HS-5 (cell line): ENCODE data around the gene SLC6A7.
"Not testable (repeated sequence)": the region's sequence is repeated elsewhere in the genome, so short reads cannot be mapped to it uniquely, and the experiment has no call there.

ENCODE experiments used
- DNase-seq: peaks from one replicate; pipeline ENCODE4 v3.0.0-alpha.2; 2012; ENCODE audit warnings: low read depth

The SLC6A7 gene

DNA sequence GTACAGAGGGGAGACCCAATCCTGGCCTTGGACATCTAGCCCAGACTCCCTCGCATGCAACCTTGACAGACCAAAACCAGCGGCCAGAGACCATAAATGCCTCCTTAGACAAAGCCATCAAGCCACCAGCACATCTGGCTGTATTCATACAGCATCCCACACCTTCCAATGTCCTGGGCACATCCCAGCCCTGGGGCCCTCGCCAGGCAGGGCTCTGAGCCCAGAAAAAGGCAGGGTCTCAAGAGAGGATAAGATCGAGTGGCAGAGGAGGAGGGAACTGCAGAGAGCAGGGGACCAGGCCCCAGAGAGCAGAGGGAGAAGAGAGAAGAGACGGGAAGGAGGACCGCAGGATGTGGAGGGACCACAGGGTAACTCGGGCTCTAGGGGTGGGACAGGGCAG, 54.3 kb downstream of the SLC6A7 start:
- DNase-seq: no peak

DNA sequence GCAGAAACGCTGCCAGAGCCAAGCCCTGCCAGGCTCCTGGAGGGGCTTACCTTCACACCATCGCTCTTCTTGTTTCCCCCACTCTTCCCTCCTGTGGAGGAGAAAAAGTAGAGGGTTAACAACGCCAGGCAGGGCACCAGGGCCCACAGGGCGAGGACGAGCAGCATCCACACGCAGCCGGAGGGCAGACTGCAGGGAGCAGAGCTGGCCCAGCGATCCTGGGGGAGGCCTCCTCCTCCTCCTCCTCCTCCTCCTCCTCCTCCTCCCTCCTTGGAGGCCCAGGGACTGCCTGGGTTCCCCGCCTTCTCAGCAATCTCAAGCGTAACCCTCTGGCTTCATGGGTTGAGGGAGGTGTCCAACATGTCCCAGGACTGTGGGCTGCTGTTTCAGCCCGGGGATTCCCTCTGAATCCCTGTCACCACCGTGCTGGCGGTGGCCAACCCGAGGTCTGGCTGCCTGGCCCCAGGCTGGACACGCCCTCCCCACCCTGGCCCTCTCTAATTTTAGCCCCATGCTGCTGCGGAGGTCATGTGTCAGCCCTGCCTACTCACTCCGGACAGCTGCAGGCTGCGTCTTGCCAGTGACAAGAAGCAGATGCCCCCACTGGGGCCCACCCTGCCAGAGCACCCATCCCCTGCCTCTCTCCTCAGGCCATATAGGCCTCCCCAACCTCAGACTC, 55.4 kb downstream of the SLC6A7 start:
- no peak for DNase-seq

DNA sequence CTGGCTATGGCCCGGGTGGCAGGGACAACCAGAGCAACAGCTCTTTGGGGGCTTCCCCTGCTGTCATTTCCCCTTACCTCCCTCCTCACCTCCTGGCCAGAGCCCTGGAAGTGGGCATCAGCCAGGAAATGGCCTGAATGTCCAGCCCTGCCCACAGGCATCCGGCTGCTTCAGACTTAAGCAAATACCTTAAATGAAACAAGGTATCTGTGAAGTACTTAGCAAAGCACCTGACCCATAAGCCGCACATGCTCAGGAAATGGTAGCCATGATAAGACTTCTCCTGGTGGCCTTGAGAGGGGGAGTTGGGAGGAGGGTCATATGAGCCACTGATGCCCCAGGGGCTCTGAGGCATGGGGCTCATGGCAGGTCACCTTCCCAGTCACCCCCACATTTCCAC, 55.9 kb downstream of the SLC6A7 start:
- no peak for DNase-seq

DNA sequence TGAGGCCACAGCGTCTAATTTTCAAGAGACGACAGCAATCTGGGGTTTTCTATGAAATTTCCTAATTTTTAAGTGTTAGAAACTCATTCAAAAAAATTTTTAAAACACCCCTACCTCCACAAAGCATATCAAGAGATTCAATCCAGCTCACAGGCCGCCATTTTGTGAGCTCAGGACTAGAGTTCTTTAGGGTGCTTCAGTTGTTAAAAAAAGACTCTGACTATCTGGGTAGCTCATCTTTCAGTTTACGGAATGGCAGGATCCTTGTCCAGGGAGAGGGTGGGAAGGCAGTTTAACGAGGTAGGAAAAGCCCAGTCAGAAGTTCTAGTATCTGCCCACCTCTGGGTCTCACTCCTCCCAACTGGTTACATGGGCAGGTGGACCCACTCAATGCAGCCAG, 56.6 kb downstream of the SLC6A7 start:
- DNase-seq: no peak

DNA sequence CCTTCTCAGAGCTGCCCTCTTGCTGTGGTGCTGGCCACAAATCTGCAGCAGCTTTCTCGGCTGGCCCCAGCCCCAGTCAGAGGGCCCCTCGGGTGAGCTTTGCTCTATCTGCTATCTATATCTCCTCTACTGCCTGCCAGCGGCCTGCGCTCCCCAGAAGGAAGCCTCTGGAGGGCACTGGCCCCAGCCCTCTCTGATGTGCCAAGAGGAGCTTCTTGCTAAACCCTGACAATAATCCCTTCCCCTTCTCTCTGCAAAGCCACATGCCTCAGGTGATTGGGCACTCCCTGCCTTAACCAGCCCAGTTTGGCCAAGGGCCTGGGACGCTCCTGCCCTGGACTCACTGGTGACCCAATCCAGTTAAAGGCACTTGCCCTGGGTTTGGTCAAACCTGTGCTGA, 57.0 kb downstream of the SLC6A7 start:
- DNase-seq: no peak

DNA sequence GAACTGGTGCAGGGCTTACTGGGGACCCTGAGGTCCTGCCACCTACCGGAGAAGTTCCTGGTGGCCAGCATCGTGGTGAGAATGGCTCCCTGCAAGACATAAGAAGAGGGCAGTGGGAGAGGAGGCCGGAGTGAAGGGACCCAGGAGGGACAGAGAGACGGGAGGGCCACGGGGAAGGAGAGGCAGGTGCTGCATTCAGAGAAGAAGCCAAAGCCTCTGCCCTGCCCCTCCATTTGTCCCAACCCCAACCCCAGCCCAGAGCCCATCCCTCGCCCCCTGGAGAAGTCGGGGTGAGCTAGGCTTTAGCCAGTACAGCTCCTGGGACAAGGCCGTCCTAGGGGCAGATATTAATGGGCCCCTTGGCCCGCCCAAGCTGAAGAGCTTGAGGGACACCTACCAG, 57.9 kb downstream of the SLC6A7 start:
- no peak for DNase-seq

DNA sequence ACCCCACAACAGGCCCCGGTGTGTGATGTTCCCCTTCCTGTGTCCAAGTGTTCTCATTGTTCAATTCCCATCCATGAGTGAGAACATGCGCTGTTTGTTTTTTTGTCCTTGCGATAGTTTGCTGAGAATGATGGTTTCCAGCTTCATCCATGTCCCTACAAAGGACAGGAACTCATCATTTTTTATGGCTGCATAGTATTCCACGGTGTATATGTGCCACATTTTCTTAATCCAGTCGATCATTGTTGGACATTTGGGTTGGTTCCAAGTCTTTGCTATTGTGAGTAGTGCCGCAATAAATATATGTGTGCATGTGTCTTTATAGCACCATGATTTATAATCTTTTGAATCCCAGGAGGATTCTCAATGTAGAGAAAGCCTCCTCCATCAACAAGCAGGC, 58.6 kb downstream of the SLC6A7 start:
- not testable (repeated sequence) for DNase-seq

DNA sequence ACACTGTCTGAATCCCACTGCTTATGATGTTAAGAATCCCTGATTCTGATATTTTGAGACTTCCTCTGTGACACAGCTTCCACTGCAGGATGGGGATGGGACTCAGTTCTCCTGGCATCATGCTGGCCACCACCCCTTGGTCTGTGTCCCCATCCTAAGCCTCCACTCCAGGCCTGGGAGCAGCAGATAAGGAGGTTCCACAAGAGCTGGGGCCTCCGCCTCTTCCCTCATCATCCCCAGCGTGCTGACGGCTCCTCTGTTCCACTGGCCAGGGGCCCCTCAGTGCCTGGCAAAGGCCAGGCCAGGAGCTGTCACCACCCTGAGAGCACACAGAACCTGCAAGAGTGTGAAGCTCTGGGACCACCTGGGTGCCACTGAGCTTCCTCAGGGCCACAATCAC, 59.1 kb downstream of the SLC6A7 start:
- no peak for DNase-seq

DNA sequence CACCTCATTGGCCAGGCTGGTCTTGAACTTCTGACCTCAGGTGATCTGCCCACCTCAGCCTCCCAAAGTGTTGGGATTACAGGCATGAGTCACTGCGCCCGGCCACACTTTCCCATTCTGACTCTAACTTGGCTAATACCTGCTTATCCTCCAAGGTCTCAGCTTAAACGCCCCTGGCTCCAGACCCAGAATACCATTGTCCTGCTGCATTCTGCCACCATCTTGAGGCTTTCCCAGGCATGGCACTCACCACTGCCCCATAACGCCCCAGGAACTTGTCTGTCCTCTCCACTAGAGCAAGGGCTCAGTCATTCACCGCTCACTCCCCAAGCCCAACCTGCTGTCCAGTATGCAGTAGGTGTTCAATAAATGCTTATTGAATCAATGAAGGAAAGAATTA, 59.9 kb downstream of the SLC6A7 start:
- no peak for DNase-seq

DNA sequence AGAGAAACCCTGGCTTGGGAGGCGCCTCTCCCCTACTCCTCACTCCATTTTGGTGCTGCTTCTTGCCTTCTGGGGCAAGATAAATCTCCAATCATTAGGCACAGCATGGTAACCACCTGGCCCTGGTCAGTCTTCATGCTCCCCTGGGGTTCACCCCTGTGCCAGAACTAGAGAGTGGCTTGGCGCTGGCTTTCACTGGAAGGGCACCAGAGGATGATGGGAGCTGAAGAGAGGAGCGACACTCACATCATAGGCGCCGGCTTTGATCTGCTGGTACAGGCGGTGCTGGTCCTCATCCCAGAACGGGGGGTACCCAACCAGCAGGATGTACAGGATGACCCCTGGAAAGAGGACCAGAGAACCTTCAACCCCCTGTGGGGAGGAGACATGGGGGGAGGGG, 61.6 kb downstream of the SLC6A7 start:
- no peak for DNase-seq

DNA sequence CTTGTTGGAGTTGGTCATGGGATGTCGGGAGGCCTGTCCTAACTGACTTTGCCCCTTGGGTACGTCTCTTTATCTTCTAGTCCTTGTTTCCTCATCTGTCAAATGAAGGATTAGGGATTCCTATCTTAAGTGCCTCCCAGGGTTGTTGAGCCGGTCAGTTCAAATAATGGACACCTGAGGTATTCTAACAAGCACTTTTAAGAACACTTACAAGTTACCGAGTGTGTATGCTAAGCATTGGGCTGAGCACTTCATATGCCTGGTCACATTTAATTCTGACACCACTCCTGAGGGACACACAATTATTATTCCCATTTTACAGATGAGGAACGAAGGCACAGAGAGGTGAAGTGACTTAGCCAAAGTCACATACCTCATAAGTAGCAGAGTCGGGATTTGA, 62.6 kb downstream of the SLC6A7 start:
- DNase-seq: no peak

DNA sequence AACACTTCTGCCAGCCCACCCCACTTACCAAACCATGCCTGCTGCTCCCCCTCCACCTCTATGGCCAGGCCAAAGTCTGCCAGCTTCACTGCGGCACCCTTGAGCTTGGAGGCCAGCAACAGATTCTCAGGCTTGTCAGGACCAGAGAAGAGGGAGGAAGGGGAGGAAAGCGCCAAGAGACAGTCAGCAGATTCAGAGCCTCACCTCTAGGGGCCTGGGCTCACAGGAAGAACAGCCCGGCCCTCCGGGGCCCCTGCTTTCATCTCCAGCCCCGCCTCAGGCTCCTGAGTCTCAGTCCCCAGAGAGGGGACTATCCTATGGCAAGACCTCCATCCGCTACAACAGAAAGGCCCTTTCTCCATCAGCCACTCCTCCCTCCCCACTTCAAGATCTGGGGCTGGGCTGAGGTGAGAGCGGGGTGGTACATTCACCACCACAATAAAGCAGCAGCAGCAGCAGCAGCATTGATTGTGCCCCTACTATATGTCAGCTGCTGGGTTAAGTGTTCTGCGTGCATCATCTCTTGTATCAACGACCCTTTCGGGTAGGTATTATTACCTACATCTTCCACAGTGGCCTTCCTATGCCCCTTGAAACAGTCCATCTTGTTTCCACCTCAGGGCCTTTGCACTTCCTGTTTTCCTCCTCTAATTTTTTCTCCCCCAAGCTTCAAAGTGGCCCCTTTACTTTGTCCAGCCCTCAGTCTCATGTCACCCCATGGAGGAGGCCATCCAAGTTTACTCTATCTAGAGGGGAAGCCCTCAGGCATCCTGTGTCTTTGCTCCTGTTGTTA, 63.8 kb downstream of the SLC6A7 start:
- DNase-seq: no peak

DNA sequence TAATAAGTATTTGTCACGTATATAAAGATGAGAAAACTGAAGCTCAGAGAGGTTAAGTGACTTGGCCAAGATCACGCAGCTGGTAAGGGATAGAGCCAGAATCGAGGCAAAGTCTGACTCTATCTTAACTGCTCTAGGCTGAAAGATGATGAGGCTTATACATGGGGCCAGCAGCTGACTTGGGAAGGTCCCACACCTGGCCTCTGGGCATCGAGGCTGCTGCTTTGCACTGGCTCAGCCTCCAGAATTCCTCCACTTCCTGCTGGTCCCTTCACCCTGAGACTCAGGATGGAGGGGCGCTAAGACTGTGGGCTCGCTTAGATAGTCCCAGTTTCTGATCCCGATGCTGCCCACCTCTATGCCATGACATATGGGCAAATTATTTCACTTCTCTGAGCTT, 64.5 kb downstream of the SLC6A7 start:
- DNase-seq: no peak

DNA sequence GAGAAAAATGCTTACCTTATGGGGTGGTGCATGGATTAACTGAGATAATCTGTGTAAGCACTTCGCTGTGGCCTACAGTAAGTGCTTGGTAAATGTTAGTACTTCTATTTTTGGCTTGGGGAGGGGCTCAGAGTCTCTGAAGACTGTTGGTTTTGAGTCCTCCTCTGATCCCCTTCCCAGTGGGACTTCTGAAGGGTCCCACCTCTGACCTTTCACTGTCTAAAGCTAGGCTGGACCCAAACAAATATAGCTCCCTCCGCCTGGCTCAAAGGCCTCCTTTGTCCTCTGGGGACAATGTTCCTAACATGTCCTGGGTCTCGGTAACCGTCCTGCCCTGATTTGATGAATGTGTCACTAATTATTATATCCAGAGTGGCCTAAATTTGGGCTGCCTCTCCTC, 64.9 kb downstream of the SLC6A7 start:
- DNase-seq: no peak

DNA sequence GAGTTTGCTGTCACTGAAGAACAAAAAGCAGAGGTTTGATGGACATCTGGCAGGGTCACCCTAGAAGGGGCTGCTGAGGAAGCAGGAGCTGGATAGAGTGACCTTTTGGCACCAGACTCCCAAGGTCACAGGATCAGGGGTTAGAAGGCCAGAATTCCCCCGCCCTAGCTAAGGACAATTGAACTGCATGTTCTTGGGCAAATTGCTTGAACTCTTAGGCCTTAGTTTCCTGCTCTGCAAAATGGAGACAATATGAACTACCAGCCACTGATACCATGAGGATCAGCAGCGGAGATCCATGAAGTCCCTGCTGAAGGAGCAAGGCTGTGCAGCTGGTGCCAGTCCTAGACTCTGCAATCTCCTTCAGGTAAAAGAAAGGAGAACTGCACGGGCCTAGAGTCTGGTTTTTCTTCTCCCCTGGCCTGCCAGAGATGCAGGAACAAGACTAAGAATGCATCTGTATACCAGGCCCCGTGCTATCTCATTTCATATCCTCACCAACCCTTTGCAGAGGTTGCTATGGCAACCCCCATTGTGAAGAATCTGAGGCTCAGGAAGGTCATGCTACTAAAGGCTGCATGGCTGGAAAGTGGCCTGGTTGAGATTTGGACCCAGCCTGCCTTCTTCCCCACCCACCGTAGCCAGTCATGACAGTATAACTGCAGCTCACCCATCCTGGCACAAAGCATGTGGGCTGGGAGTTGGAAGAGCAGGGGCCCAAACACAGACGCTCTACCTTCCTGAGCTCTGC, 66.0 kb downstream of the SLC6A7 start:
- no peak for DNase-seq

DNA sequence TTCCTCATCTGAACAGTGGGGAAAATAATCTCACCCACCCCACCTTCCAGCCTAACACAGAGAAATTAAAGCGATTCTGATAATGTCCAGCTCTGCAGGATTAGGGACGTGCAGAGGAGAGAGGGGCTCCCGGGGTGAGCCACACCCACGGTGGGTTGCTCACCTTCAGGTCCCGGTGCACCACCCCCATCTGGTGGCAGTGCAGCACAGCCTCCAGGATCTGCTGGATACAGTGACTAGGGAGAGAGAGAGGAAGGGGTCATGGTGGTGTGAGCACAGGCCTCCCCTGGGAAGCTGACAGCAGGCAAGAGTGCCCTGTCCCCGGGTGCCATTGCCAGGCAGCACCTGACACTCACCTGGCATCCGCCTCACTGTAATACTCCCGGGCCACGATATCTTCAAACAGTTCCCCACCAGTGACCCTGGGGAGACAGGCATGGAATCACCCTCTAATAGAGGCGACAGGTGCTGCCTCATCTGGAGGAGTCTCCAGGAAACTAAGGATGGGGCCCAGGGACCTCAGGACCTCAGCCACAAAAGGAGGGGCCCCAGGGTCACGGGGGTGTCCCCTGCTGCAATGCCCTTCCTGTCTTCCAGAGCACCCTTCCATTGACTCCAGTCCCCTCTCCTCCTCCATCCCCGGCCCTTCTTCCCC, 66.7 kb downstream of the SLC6A7 start:
- no peak for DNase-seq

DNA sequence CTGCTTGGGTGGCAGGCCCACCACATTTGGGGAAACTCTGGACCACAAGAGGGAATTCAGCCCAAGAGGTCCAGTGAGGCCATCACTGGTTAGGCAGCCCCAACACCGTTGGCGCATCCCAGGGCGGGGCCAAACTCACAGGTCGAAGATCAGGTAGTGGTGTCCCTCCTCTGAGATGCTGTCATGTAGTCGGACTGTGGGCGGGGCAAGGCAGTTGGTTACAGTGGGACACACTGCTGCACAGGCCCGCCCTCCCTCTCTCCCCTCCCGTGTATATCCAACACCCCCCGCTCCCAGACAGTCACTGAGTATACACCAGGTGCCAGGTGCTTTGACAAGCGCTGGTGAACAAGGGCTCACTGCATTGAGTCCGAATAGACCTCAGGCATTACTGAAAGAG, 67.6 kb downstream of the SLC6A7 start:
- DNase-seq: no peak

DNA sequence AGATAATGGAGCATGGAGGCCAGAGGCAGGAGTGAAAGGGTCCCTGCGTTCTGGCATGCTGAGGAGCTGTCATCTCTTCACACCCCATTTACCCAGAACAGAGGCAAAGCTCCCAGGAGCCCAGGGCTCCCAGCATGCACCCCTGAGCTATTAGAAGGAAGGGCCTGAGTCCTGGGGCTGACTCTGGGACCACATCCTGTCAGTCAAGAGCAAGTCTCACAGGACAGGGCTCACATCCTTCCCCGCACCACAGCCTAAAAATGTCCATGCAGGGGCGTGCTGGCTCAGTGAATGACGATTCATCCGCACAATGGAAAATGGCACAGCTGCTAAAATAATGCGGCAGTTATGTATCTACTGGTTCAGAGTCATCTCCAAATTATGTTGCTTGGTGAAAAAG, 68.3 kb downstream of the SLC6A7 start:
- DNase-seq: no peak
